ENCODE results near the gene ZBP1. TPM values are rescaled to one million over a fixed set of nuclear protein-coding genes. Genes with fewer than 3 reads are reported as not detected.

Gene ZBP1
- total RNA-seq, 1 experiment from 2014 or later = not detected

GRCh38 chr20:57586943-57587277 is 33.3 kb downstream of the ZBP1 start:
- no peaks in the 10 kb centered on the region for H3K79me2 ChIP-seq (ENCODE audit: low read depth)
- no peak overlapping the region for H2AFZ ChIP-seq
- H3K36me3 ChIP-seq (ENCODE audit: low read depth) = no peaks in the 10 kb centered on the region
- TF ChIP-seq CTCF (conservative IDR thresholded peaks at IDR 0.05) (no peak), EZH2 (IDR thresholded peaks at IDR 0.05; ENCODE audit: low read depth) (no peak)
- POLR2A ChIA-PET (ENCODE audit: unreplicated experiment) = interaction anchor here (0.7 kb wide), 1 partner anchor 11 kb away, joined by 4 read pairs; no protein-coding TSS in a partner anchor
- H3K9me3 ChIP-seq (ENCODE audit: insufficient read depth, low read depth) = no peaks in the 10 kb centered on the region
- CTCF ChIA-PET = no interaction called here
- 0 out of 2 replicates have a peak, but pooled peaks cover 3% of the 10 kb centered on the region for H3F3A ChIP-seq (ENCODE audit: insufficient read depth, low read depth)
- H3K27ac ChIP-seq = no peak overlapping the region
- no peaks in the 10 kb centered on the region for H4K20me1 ChIP-seq (ENCODE audit: insufficient read depth)
- H3K4me1 ChIP-seq (replicated peaks; ENCODE audit: insufficient read depth) = no peaks in the 10 kb centered on the region
- H3K4me3 ChIP-seq = no peak overlapping the region
- DNase-seq = no peak
- peaks cover 88% of the 10 kb centered on the region for H3K27me3 ChIP-seq (ENCODE audit: insufficient read depth, low read depth)
- no peaks in the 10 kb centered on the region for H3K9me2 ChIP-seq (ENCODE audit: insufficient read depth)
- intact Hi-C loops (cut with micrococcal nuclease; ENCODE audit: unreplicated experiment) = no loop called here
- no peak overlapping the region for H3K4me2 ChIP-seq
- BruUV-seq (replicated peaks) = no TSS peak

- no peaks in the 10 kb centered on the region for H3K36me3 ChIP-seq (ENCODE audit: low read depth)
- H3K4me2 ChIP-seq = no peak overlapping the region
- H3K79me2 ChIP-seq (ENCODE audit: low read depth) = no peaks in the 10 kb centered on the region
- H3K9me3 ChIP-seq (ENCODE audit: insufficient read depth, low read depth) = no peaks in the 10 kb centered on the region
- no peak overlapping the region for H2AFZ ChIP-seq
- BruUV-seq (replicated peaks) = no TSS peak
- no peaks in the 10 kb centered on the region for H3K9me2 ChIP-seq (ENCODE audit: insufficient read depth)
- TF ChIP-seq CTCF (conservative IDR thresholded peaks at IDR 0.05) (no peak), EZH2 (IDR thresholded peaks at IDR 0.05; ENCODE audit: low read depth) (no peak)
- ChIA-PET POLR2A (ENCODE audit: unreplicated experiment) (interaction anchor here (0.7 kb wide), 1 partner anchor 10 kb away, joined by 4 read pairs; no protein-coding TSS in a partner anchor), CTCF (no interaction called here)
- no peak for DNase-seq
- no peaks in the 10 kb centered on the region for H3K4me1 ChIP-seq (replicated peaks; ENCODE audit: insufficient read depth)
- intact Hi-C loops (cut with micrococcal nuclease; ENCODE audit: unreplicated experiment) = no loop called here
- peaks cover 90% of the 10 kb centered on the region for H3K27me3 ChIP-seq (ENCODE audit: insufficient read depth, low read depth)
- 0 out of 2 replicates have a peak, but pooled peaks cover 3% of the 10 kb centered on the region for H3F3A ChIP-seq (ENCODE audit: insufficient read depth, low read depth)
- H4K20me1 ChIP-seq (ENCODE audit: insufficient read depth) = no peaks in the 10 kb centered on the region
- H3K27ac ChIP-seq = no peak overlapping the region
- no peak overlapping the region for H3K4me3 ChIP-seq
These were observed 33.8 kb downstream of the ZBP1 start for GRCh38 chr20:57586370-57586793.

GRCh38 chr20:57585466-57586213 is 34.6 kb downstream of the ZBP1 start:
- Histone ChIP-seq H4K20me1 (ENCODE audit: insufficient read depth) (no peaks in the 10 kb centered on the region), H3K36me3 (ENCODE audit: low read depth) (no peaks in the 10 kb centered on the region), H3F3A (ENCODE audit: insufficient read depth, low read depth) (0 out of 2 replicates have a peak, but pooled peaks cover 3% of the 10 kb centered on the region), H2AFZ (no peak overlapping the region), H3K27me3 (ENCODE audit: insufficient read depth, low read depth) (peaks cover 95% of the 10 kb centered on the region), H3K27ac (no peak overlapping the region), H3K4me3 (no peak overlapping the region), H3K9me2 (ENCODE audit: insufficient read depth) (no peaks in the 10 kb centered on the region), H3K4me1 (replicated peaks; ENCODE audit: insufficient read depth) (no peaks in the 10 kb centered on the region), H3K79me2 (ENCODE audit: low read depth) (no peaks in the 10 kb centered on the region), H3K4me2 (no peak overlapping the region), H3K9me3 (ENCODE audit: insufficient read depth, low read depth) (no peaks in the 10 kb centered on the region)
- ChIA-PET POLR2A (ENCODE audit: unreplicated experiment) (no interaction called here), CTCF (no interaction called here)
- no peak for DNase-seq
- intact Hi-C loops (cut with micrococcal nuclease; ENCODE audit: unreplicated experiment) = no loop called here
- TF ChIP-seq CTCF (conservative IDR thresholded peaks at IDR 0.05) (no peak), EZH2 (IDR thresholded peaks at IDR 0.05; ENCODE audit: low read depth) (no peak)
- BruUV-seq (replicated peaks) = no TSS peak

All from PC-9 (cell line).